HepG2 (cell line): ENCODE data around the gene NCCRP1. TPM values are rescaled to one million over a fixed set of nuclear protein-coding genes. Genes with fewer than 3 reads are reported as not detected.

Experiments
- ATAC-seq: fragments of 200-7000 bp; cut with Tn5 transposase; 3 replicates; pipeline ENCODE4 v1.9.1; 2020; ENCODE audit warnings: mild to moderate bottlenecking, moderate library complexity
- BruUV-seq: library from RNA; stranded (reverse); fragments of 400-500 nt; replicated peaks from 2 replicates; lab custom pipeline; 2021; lab: Mats Ljungman, UMichigan
- CTCF ChIA-PET: fragments of 300-600 bp; formaldehyde crosslinking; extraction: SDS; loops from one replicate; lab custom pipeline; 2021; ENCODE audit warnings: low total read pairs, inconsistent platforms, low intra/inter-chr PET ratio; lab: Yijun Ruan, JAX
- POLR2A ChIA-PET: fragments of 350-600 bp; sonication (Branson Sonifier 250); formaldehyde crosslinking; loops from one replicate; lab custom pipeline; 2020; ENCODE audit warnings: antibody characterized with exemption, inconsistent platforms; lab: Yijun Ruan, JAX
- DNase-seq: peaks from one replicate; pipeline ENCODE4 v3.0.0-alpha.2; 2015; ENCODE audit warnings: low spot score
- FAIRE-seq: peaks from 3 replicates; lab custom pipeline; 2011; peaks lifted over from hg19 to GRCh38; lab: Jason Lieb, UNC
- H2AFZ ChIP-seq: one replicate; pipeline ENCODE4 v1.6.1; 2011; ENCODE audit warnings: low read length, inconsistent platforms
- H3K27ac ChIP-seq: fragments of 300-600 bp; 3 replicates; pipeline ENCODE4 v1.8.0; 2011; ENCODE audit warnings: mixed run types, mild to moderate bottlenecking, mixed read lengths, low read length, inconsistent platforms; ENCODE audit not compliant: insufficient read depth; ENCODE audit errors: extremely low read length
- H3K27me3 ChIP-seq, 2 experiments: fragments of 200-600 bp in 1 of 2; 2 replicates in 1 of 2; 3 replicates in 1 of 2; pipeline versions ENCODE4 v1.6.0 to v1.8.0; 2011; ENCODE audit warnings: low read length in 2 of 2, mild to moderate bottlenecking in 2 of 2, moderate library complexity in 2 of 2, inconsistent platforms in 1 of 2; ENCODE audit not compliant: insufficient read depth in 2 of 2, control insufficient read depth in 1 of 2
- H3K36me3 ChIP-seq, 2 experiments: fragments of 200-600 bp in 1 of 2; replicated peaks in 1 of 2; 2 replicates in 1 of 2; 3 replicates in 1 of 2; pipeline versions ENCODE4 v1.5.1 to v1.8.0; 2011; ENCODE audit warnings: low read length in 2 of 2, inconsistent platforms in 1 of 2; ENCODE audit not compliant: insufficient read depth in 2 of 2, control insufficient read depth in 1 of 2
- H3K4me1 ChIP-seq: 2 replicates; pipeline ENCODE4 v1.5.1; 2012; ENCODE audit warnings: low read length, inconsistent platforms; ENCODE audit not compliant: insufficient read depth
- H3K4me2 ChIP-seq: 2 replicates; pipeline ENCODE4 v1.6.0; 2011; ENCODE audit warnings: low read depth, low read length, inconsistent platforms
- H3K4me3 ChIP-seq, 3 experiments: fragments of 200-600 bp in 1 of 3; sonication (generic), shearing (Covaris generic) in 1 of 3; replicated peaks in 1 of 3; 2 replicates each; pipeline ENCODE4 v1.5.1; 2011 to 2016; ENCODE audit warnings: low read length in 3 of 3, inconsistent platforms in 2 of 3, low read depth in 2 of 3, mild to moderate bottlenecking in 2 of 3, control low read depth in 1 of 3, mixed read lengths in 1 of 3; ENCODE audit not compliant: insufficient read depth in 1 of 3
- H3K79me2 ChIP-seq: one replicate; pipeline ENCODE4 v1.6.1; 2011; ENCODE audit warnings: low read length, inconsistent platforms; ENCODE audit not compliant: insufficient read depth
- H3K9ac ChIP-seq: 2 replicates; pipeline ENCODE4 v1.6.0; 2011; ENCODE audit warnings: mild to moderate bottlenecking, low read depth, low read length, inconsistent platforms; ENCODE audit not compliant: insufficient read depth
- H3K9me3 ChIP-seq: 2 replicates; pipeline ENCODE4 v1.5.1; 2012; ENCODE audit warnings: mild to moderate bottlenecking, low read length
- H4K20me1 ChIP-seq: 2 replicates; pipeline ENCODE4 v1.6.0; 2011; ENCODE audit warnings: inconsistent platforms, mild to moderate bottlenecking, low read length, moderate library complexity; ENCODE audit not compliant: insufficient read depth
- AGO2 ChIP-seq: fragments of 200-400 bp; formaldehyde crosslinking; optimal IDR thresholded peaks from 2 replicates; pipeline ENCODE3; 2017; ENCODE audit warnings: mild to moderate bottlenecking, low read depth, low read length, moderate library complexity
- AKAP8 ChIP-seq: sonication (generic); formaldehyde crosslinking; IDR thresholded peaks from 2 replicates; pipeline ENCODE4 v1.5.1; 2020; ENCODE audit warnings: mild to moderate bottlenecking, missing genetic modification reagents
- EP300 ChIP-seq, 3 experiments: sonication (generic) in 1 of 3; formaldehyde crosslinking in 1 of 3; IDR thresholded peaks; 2 replicates each; pipeline versions ENCODE4 v1.5.1 to v1.6.1; 2011 to 2020; ENCODE audit warnings: low read depth in 2 of 3, low read length in 2 of 3, borderline replicate concordance in 1 of 3, improper control_type of control experiment in 1 of 3, mild to moderate bottlenecking in 1 of 3, missing genetic modification reagents in 1 of 3, moderate library complexity in 1 of 3
- MEF2D ChIP-seq: sonication (generic); formaldehyde crosslinking; IDR thresholded peaks from 2 replicates; pipeline ENCODE4 v1.5.1; 2020; ENCODE audit warnings: mild to moderate bottlenecking, missing genetic modification reagents
- ZFP82 ChIP-seq: sonication (generic); formaldehyde crosslinking; IDR thresholded peaks from 2 replicates; pipeline ENCODE4 v1.5.1; 2020; ENCODE audit warnings: mild to moderate bottlenecking, missing genetic modification reagents, borderline replicate concordance
- WGBS: methylation state at CpG from one replicate; pipeline ENCODE4 v1.1.6; 2017; ENCODE audit warnings: low lambda C conversion rate; 5-methylcytosine and 5-hydroxymethylcytosine counted together
- in situ Hi-C: cut with HindIII; loops from 2 replicates; pipeline ENCODE4 v1.10.0; 2017; ENCODE audit warnings: low pct_unique_long_range_greater_than_20kb; ENCODE audit not compliant: extremely low pct_ligation_motif_present
- intact Hi-C: fragments of 100-400 bp; cut with micrococcal nuclease; formaldehyde crosslinking; loops from one replicate; pipeline ENCODE4 v1.10.0; 2022; ENCODE audit not compliant: unreplicated experiment
- polyA plus RNA-seq, 8 experiments: library from polyadenylated mRNA; depleted of rRNA in 3 of 8; stranded (reverse) in 7 of 8; unstranded in 1 of 8; fragments of >200 nt; fragmentation: Illumina TruSeq in 4 of 8; extraction: Trizol in 4 of 8; gene quantifications; 2 replicates each; pipeline versions ENCODE4 v1.2.1 to v1.2.3, GENCODE V29; 2011 to 2016; ENCODE audit warnings: low read depth in 4 of 8, missing spikeins in 1 of 8, mixed read lengths in 1 of 8; ENCODE audit not compliant: insufficient read depth in 1 of 8
- total RNA-seq, 5 experiments: library from RNA; depleted of rRNA; stranded (reverse); fragments of >200 nt; fragmentation: Illumina TruSeq; extraction: Trizol; gene quantifications; 2 replicates each; pipeline ENCODE4 v1.2.3, GENCODE V29; 2016; ENCODE audit warnings: low read depth in 1 of 5
- TF ChIP-seq, protein P1 (sequence below): IDR thresholded peaks from 2 replicates; pipeline ENCODE4 v1.6.1; 2012; ENCODE audit warnings: low read length, improper control_type of control experiment

The NCCRP1 gene
- total and polyA plus RNA-seq, 2 of the 13 experiments (the other 11 are each of a cell fraction or from before 2014, with no cell fraction given) = not detected

DNA sequence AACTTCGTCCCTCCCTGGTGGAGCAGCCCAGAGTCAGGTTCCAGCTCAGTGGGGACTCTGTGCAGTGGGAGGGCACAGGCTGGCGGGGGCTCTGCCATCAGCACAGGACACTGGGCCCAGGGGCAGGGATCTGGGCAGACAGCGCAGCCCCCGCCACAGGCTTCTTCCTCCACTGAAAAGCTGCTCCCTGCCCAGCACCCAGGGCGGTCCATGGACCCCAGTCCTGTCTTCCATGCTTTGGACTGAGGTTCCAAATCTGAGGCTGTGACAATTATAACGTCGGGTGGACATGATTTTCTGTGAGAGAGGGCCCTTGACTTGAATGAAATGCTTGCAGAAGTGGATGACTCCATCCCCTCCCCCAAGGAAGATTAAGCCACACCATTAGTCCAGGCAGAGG lies 21.2 kb upstream of the NCCRP1 start (continued):
- TF ChIP-seq, protein P1, sequence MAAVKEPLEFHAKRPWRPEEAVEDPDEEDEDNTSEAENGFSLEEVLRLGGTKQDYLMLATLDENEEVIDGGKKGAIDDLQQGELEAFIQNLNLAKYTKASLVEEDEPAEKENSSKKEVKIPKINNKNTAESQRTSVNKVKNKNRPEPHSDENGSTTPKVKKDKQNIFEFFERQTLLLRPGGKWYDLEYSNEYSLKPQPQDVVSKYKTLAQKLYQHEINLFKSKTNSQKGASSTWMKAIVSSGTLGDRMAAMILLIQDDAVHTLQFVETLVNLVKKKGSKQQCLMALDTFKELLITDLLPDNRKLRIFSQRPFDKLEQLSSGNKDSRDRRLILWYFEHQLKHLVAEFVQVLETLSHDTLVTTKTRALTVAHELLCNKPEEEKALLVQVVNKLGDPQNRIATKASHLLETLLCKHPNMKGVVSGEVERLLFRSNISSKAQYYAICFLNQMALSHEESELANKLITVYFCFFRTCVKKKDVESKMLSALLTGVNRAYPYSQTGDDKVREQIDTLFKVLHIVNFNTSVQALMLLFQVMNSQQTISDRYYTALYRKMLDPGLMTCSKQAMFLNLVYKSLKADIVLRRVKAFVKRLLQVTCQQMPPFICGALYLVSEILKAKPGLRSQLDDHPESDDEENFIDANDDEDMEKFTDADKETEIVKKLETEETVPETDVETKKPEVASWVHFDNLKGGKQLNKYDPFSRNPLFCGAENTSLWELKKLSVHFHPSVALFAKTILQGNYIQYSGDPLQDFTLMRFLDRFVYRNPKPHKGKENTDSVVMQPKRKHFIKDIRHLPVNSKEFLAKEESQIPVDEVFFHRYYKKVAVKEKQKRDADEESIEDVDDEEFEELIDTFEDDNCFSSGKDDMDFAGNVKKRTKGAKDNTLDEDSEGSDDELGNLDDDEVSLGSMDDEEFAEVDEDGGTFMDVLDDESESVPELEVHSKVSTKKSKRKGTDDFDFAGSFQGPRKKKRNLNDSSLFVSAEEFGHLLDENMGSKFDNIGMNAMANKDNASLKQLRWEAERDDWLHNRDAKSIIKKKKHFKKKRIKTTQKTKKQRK = no peak
- no peak for TF ChIP-seq AKAP8 (CRISPR knock-in tag)

DNA sequence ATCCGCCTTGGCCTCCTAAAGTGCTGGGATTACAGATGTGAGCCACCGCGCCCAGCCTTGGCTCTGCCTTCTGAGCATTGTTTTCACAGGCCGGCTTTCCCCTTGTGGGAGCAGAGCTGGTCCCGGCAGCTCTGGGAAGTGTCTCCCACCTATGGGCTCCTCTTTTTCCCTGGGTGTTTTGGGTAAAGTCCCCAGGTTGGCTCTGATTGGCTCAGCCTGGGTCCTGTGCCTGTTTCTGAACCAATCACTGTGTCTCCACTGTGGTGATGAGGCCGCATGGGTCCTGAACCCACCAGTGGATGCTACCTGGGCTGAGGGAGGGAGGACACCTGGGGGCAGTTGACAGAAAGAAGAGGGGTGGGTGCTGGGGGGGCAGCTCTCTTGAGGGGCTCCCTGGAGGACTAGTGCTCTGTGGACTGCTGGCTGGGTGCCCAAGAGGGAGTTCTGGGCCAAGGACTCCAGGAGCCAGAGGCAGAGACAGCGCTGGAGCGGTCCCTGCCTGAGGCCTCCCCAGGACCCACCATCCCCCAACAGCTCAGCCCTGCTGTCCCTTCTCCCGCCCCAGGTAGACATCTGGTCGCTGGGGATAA lies 19.6 kb upstream of the NCCRP1 start:
- H3K9ac ChIP-seq = no peak overlapping the region
- in situ Hi-C loops = no loop called here

More for the DNA sequence above, 19.6 kb upstream of the NCCRP1 start:
- FAIRE-seq (no peak), DNase-seq (no peak), ATAC-seq (no peak)
- Histone ChIP-seq H3K79me2 (no peaks in the 10 kb centered on the region), H3K27ac (no peak overlapping the region), H3K36me3 (peaks cover 11 to 36% of the 10 kb centered on the region in 2 experiments; a peak in 4 of 5 replicates), H3K4me2 (no peak overlapping the region), H3K27me3 (no peaks in the 10 kb centered on the region; a peak in 1 of 5 replicates), H3K4me3 (no peak overlapping the region), H3K4me1 (peaks cover 9% of the 10 kb centered on the region), H3K9me3 (no peaks in the 10 kb centered on the region), H2AFZ (no peak overlapping the region), H4K20me1 (no peaks in the 10 kb centered on the region)
- ChIA-PET CTCF (no interaction called here), POLR2A (no interaction called here)
- BruUV-seq = no TSS peak
- intact Hi-C loops = no loop called here
- WGBS = 86% methylated on average over 1 of the region's 10 CpGs
- no peak for TF ChIP-seq MEF2D (CRISPR knock-in tag)
- TF ChIP-seq ZFP82 = no peak
- no peak for TF ChIP-seq EP300 (IDR thresholded peaks at IDR 0.05; ENCODE audit: low read depth in 2 of 2, low read length in 2 of 2)
- TF ChIP-seq EP300 (CRISPR knock-in tag; IDR thresholded peaks at IDR 0.05; ENCODE audit: borderline replicate concordance) = no peak
- TF ChIP-seq AGO2 = peak; percentile 15
